Gastrocnemius medialis (tissue), 4 donors: ENCODE results near the gene MRPS22.

Experiments
- CTCF ChIP-seq, 5 experiments: fragments of 450-650 bp in 3 of 5; fragments of 200-600 bp in 2 of 5; sonication (generic) in 2 of 5; IDR thresholded peaks in 4 of 5; conservative IDR thresholded peaks in 1 of 5; 1 replicate in 4 of 5; 2 replicates in 1 of 5; pipeline ENCODE4 v1.5.1; 2016 to 2019; ENCODE audit warnings: antibody characterized with exemption in 5 of 5, mild to moderate bottlenecking in 3 of 5, moderate library complexity in 3 of 5
- POLR2A ChIP-seq, 2 donors: fragments of 450-650 bp; IDR thresholded peaks; one replicate each; pipeline ENCODE4 v1.6.1; 2017; ENCODE audit warnings: antibody characterized with exemption in 2 of 2, mild to moderate bottlenecking in 2 of 2, moderate library complexity in 2 of 2

GRCh38 chr3:139313921-139314320 is 29.9 kb upstream of the MRPS22 start:
- TF ChIP-seq CTCF (IDR thresholded peaks at IDR 0.05 in 4 of 5, conservative IDR thresholded peaks at IDR 0.05 in 1 of 5) (no peak), POLR2A (IDR thresholded peaks at IDR 0.05) (no peak)
